H1 (cell line): ENCODE measurements around the gene SZT2. TPM values are rescaled to one million over a fixed set of nuclear protein-coding genes. Genes with fewer than 3 reads are reported as not detected.

Experiments used
- HDAC6 ChIP-seq: IDR thresholded peaks from one replicate; pipeline ENCODE4 v1.7.1; 2012; ENCODE audit warnings: low read depth, mild to moderate bottlenecking, inconsistent platforms, low read length, moderate library complexity
- NANOG ChIP-seq: IDR thresholded peaks from 2 replicates; pipeline ENCODE4 v1.6.1; 2011; ENCODE audit warnings: low read length, low read depth, mild to moderate bottlenecking, inconsistent platforms; ENCODE audit not compliant: insufficient read depth, poor library complexity, severe bottlenecking
- TEAD4 ChIP-seq: IDR thresholded peaks from 2 replicates; pipeline ENCODE4 v1.6.1; 2012; ENCODE audit warnings: low read depth, low read length, inconsistent platforms, mixed read lengths
- polyA plus RNA-seq, 7 experiments: library from polyadenylated mRNA; depleted of rRNA in 3 of 7; stranded (reverse) in 5 of 7; unstranded in 2 of 7; fragments of >200 nt in 5 of 7; fragments of 200-250 nt in 2 of 7; gene quantifications; 1 replicate in 5 of 7; 2 replicates in 1 of 7; 4 replicates in 1 of 7; pipeline versions ENCODE4 v1.2.1 to v1.2.3, GENCODE V29; 2011 to 2013; ENCODE audit warnings: missing spikeins in 2 of 7, mixed read lengths in 2 of 7
- total RNA-seq: library from RNA; stranded (reverse); fragmentation: NEBNext Ultra II Directional; extraction: Animal tissue kit (Norgen Biotek cat#: 25700); gene quantifications from 2 replicates; pipeline ENCODE4 v1.2.1, GENCODE V29; 2021

SZT2 gene
- total and polyA plus RNA-seq, 2 of the 8 experiments (the other 6 are each of a cell fraction or from before 2014, with no cell fraction given), result 4.7 to 12.9 TPM

- TF ChIP-seq HDAC6 (no peak), TEAD4 (no peak), NANOG (no peak)
These were observed 75.9 kb downstream of the SZT2 start (continued) for GRCh38 chr1:43465505-43466067.
